Ureter (tissue), 1 donor: ENCODE results near the gene RINT1. TPM values are rescaled to one million over a fixed set of nuclear protein-coding genes. Genes with fewer than 3 reads are reported as not detected.
"Not testable (repeated sequence)": the region's sequence is repeated elsewhere in the genome, so short reads cannot be mapped to it uniquely, and the experiment has no call there.

Experiments
- DNase-seq: peaks from one replicate; pipeline ENCODE4 v3.0.0-alpha.2; 2020; ENCODE audit warnings: low spot score
- total RNA-seq: library from RNA; stranded (reverse); gene quantifications from one replicate; pipeline ENCODE4 v1.2.4, GENCODE V29; 2023
- donor health status: DM: yes; HTN: yes; CAD: no.

RINT1 gene
- total RNA-seq, 1 donor from 2014 or later = 17.2 TPM

DNA sequence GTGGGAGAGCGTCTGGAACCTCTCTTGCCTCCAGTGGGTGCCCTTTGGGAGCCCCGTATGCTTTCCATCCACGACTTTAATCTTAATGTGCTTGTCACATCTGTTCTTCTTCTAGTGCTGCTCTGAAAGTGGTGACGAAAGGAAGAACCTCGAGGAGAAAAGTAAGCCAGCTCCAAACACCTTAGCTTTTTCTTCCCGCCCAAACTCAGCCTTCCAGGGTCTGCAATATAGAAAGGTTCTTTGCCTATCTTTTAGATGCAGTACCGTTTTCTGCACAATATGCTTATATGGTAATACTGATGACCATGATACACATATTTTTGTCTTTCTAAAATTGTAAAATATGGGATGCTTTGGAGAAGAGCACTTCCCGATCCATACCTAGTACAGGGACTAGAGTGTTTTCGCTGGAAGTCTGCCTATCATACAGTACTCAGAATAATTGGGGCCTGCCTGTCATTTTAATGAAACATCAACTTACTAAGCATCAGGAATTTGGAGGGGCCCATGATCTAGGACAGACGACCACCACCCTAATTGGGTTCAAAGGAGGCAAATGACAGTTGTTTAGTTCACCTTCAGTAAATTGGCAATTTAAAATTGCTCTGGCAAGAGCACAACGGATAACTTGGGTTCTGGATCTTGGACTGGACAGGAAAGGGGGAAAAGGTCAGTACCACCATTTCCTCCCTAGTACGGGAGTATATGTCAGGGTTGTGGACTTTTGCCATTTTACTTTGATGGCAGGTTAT is 884 bp downstream of the RINT1 start:
- DNase-seq = no peak

DNA sequence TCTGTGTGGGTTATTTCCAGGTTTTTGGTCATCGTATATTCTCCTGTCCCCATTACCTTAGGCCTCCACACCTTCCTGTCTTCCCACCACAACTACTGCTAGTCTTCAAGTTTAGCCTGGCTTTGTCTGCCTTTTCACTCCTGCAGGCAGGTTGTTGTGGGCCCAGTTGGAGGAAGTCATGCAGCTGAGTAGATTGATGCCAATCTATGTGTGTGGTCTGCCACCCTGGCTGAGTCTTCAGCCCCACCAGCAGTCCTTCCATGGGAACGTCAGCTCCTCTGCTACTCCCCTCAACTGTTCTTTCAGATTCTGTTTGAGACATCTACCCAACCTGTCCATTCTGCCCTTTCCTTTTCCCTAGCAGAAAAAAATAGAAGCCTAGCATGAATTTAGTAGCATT is 6.3 kb downstream of the RINT1 start:
- no peak for DNase-seq

DNA sequence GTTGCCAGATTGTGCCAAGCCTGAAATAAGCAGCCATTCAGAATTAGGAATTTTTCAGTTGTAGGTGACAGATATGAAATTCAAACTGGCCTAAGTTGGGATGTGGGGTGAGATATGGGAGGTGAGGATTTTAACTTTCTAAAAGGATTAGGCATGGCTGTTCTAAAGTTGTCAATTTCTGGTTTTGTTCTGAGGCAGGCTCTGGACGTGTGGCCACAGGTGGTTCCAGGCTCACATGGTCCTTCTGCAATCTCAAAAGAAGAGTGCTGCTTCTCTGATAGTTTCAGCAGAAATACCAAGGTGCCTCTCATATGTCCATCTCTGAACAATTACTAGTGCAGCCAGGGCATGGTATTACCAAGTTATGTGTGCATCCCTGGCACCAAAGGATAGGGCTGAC is 27.9 kb downstream of the RINT1 start:
- DNase-seq = no peak

DNA sequence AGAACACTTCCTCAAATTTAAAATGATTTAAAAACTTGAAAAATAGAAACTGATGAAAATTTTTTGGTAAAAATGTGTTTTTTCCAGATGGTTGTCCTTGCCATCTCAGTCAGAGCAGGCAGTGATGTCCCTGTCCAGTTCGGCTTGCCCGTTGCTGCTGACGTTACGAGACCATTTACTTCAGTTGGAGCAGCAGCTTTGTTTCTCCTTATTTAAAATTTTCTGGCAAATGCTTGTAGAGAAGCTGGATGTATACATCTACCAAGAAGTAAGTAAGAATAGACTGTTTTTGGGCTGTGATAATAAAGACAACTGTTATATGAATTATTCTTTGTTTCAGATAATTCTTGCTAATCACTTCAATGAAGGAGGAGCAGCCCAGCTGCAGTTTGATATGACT is 33.2 kb downstream of the RINT1 start:
- DNase-seq = no peak

DNA sequence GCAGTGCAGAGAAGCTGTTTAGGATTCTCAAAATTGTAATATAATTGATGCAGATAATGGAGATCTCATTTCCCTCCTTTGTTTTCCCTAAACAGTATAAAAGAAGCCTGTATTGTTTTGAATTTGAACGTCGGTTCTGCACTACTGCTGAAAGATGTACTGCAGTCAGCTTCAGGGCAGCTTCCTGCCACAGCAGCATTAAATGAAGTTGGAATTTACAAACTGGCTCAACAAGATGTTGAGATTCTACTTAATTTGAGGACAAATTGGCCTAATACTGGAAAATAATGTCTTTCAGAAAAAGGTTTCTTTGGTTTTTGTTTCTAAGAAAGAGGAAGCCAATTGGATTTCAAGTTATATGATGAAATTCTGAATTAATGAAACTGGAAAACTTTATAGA is 35.0 kb downstream of the RINT1 start:
- DNase-seq = no peak

DNA sequence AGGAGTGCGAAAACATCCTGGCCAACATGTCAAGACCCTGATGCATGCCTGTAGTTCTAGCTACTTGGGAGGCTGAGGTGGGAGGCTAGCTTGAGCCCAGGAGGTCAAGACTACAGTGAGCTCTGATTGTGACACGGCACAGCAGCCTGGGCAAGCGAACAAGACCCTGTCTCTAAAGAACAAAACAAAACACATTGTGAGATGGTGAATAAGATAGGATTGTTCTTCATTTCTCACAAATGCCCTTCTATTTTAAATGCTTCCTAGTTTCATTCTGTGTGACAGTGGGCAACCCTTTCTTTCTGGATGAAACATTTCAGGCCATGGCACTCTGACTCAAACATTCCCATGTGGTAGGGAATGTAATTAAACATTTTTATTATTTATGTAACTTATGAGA is 35.8 kb downstream of the RINT1 start:
- DNase-seq = no peak

DNA sequence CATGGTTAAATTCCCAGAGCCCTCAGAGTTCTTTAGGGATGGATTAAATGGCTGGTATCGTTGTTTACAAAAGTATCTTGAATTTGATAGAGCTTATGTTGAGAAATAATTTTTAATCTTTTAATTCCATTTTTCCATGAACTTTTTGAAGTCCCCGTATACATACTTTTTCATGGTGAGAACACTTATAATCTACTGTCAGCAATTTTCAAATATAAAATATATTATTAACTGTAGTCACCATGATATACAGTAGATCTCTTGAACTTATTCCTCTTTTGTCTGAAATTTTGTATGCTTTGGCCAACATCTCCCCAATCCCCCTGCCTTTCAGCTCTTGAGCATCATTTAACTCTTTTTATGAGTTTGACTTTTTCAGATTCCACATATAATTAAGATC is 39.9 kb downstream of the RINT1 start:
- DNase-seq = no peak

DNA sequence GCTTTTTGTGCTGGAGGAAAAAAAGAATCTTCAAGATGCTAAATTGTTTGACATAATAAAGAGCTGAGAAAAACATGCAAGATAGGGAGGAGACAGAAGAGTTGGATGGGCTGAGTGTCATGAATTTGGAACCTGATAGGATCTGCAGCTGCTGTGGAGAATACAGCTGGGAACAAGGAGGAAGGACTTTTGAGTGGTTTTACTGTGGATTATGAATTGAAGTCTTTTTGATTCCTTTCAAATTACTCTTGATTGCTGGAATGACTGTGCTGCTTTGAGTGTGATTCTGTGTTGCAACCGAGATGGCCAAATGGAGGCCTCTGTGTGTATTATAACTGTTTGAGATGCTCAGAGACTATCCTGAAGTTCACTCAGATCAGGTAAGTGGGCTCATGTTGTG is 45.2 kb downstream of the RINT1 start:
- no peak for DNase-seq

DNA sequence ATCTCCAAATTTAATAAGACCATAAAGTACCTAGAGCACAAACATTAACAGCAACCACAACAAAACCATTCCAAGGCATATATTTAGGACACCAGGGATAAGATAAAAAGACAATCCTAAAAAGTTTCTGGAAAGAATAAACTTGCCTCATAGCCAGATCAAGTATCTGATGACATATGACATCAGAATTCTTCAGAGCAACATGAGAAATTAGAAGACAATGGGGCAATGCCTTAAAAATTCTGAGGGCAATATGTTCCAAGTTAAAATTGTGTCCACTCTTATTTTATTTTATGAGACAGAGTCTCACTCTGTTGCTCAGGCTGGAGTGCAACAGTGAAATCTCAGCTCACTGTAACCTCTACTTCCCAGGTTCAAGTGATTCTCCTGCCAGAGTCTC is 46.5 kb downstream of the RINT1 start:
- no peak for DNase-seq

DNA sequence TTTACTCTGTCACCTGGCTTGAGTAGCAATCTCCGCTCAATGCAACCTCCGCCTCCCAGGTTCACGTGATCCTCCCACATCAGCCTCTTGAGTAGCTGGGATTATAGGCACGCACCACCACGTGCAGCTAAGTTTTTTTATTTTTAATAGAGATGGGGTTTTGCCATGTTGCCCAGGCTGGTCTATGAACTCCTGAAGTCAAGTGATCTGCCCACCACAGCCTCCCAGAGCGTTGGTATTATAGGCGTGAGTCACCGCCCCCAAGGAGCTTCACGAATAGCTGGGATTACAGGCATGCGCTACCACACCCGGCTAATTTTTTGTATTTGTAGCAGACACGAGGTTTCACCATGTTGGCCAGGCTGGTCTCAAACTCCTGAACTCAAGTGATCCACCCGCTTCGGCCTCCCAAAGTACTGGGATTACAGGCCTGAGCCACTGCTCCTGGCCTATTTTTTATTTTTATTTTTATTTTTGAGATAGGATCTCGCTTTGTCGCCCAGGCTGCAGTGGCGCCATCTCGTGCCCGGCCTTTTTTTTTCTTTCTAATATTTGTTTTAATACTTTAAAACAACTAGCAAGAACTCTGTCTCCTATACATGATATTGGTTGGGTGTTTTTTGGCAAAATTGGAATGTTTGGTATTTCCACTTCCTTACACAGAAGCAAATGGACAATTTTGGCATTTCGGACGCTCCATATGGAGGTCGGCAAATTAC is 48.2 kb downstream of the RINT1 start:
- DNase-seq = no peak

DNA sequence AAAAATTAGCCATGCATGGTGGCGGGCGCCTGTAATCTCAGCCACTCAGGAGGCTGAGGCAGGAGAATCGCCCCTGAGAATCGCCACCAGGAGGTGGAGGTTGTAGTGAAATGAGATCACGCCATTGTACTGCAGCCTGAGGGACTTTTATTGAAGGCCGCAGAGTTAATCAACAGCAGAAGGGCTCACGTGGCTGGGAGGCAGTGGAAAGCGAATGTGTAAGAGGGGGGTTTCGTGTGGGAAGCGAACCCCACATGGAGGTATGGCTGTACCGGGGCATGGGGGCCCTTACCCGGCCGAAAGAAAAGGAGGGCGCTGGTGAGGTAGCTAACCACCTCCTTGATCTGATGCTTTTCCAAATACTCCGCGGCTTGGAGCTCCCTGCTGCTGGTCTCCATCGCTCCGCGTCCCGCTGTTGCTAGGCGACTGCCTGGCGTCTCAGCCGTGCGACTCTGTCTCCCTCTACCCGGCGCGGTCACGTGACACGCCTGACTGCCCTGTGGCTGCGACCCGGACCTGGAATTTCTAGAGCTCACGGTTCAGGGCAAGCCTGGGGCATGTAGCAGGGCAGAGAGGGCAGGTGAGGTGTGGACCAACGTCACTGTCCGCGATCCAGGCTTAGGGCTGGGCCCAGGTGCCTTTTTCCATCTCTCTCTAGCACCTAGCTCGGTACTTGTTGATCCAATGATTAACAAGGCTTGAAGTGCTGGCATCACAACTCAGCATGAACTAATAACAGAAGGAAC is 49.2 kb downstream of the RINT1 start, which contains the start of gene EFCAB10:
TSS of gene EFCAB10 (minus strand) at position 428 of the 746 bp plus-strand sequence. CDS start at position 398, 30 bp downstream.
- peak; percentile 47 for DNase-seq

DNA sequence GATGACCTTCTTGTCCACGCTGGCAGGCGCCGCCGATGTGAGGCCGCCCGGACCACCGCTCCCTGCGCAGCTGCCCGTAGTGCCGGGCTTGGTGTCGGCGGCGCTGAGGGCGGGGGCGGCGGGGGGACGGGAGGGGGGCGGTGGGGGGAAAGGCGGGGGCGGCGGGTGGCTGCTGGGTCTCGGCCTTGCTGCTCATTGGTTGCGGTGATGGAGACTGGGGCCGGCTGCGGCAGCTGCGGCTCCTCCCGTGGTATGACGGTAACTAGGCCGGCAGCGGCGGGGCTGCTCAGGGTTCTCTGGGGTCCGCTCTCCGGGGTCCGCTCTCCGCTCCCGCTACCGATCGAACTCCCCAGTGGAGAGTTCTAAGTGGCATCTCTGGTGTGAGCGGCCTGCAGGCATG is 51.1 kb downstream of the RINT1 start:
- DNase-seq = no peak

DNA sequence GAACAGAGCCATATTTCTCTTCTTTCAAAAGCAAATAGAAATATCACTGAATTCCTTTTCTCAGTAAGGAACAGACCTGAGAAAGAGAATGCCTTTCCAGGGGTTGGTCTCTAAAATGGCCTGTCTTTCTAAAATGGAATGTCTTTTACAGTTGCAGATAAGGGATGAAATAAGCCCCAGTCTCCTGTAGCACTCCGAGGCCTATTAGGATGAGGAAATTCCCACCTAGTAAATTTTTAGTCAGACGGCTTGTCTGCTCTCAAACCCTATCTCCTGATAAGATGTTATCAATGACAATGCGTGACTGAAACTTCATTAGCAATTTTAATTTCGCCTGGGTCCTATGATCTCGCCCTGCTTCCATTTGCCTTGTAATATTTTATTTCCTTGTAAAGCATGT is 52.2 kb downstream of the RINT1 start:
- no peak for DNase-seq

DNA sequence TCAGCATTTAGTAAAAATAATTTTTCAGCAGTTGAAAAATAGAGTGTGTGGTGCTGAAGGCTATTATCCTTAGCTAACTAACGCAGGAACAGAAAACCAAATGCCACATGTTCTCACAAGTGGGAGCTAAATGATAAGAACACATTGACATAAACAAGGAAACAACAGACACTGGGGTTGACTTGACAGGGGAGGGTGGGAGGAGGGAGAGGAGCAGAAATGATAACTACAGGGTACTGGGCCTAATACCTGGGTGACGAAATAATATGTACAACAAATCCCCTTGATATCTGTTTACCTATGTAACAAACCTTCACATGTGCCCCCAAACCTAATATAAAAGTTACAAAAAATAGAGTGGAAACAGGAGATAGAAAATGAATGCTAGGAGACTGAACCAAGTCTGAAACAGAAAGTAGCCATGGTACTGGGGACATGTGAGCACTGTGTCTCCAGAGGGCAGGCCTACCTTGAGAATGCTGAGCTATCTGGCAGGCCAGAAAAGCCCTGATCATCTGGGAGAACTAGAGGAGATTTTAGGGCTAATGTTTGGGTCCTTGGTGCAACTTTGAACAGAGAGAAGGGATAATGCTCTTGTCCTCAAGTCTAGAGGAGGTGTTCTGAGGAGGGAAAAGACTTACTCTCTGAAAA is 54.0 kb downstream of the RINT1 start:
- DNase-seq = no peak

DNA sequence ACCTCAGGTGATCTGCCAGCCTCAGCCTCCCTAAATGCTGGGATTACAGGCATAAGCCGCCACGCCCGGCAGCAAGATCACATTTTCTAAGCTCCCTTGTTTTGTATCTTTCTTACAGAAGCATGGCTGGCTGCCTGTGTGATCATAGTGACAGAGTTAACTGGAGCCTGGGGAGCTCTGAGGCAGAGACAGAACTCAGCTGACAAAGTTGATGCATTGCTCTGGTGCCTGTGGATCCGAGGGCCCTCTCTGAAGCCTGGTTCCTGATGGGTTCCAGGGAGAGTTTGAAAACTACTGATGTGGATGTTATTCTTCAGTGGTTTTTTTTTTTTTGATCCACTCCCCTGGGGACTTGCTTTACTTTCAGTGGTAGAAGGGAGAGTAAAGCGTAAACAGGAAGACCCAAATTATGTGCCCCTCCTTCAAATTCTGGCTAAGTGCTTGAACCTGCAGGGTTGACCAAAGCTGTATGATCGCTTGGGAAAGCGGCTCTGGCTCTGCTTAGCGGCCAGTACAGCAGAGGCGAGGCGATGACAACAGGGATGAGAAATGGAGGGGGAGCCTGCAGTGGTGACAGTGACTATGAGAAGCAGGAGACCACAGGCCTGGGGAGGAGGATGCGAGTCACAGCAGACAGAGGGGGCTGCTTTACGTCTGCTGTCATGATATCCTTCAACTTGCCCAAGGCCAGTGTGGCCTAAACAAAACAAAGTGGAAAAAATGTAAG is 56.1 kb downstream of the RINT1 start:
- DNase-seq = no peak

DNA sequence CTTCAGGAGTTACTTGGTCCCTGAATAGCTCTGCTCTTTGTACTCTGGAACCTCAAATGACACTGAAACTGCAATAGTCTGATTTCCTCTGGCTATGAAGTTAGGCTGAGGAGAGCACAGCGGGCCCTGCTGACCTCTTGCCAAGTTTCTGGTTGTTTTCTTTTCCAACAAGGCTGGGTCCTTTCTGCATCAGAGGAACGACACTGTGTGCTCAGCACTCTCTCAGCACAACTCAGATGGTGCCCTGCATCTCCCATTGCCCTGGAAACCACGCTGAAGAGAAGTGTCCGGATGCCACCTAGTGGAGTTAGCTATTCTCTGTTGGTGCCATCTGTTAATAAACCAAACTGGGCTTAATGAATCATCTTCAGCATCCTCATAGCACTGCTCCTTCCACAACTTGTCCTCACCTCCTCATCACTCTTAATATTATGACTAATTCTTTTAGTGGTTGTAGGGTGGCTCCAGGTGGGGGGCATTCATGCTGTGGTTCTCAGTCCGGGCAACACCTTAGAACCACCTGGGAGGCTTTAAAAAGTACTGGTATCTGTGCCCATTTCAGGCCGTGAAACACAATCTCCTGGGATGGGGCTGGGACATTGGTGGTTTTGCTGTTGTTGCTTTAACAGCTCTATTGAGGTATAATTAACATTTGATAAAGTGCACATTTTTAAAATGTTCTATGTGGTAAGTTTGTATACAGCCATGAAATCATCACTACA is 57.5 kb downstream of the RINT1 start:
- DNase-seq = peak; percentile 53

DNA sequence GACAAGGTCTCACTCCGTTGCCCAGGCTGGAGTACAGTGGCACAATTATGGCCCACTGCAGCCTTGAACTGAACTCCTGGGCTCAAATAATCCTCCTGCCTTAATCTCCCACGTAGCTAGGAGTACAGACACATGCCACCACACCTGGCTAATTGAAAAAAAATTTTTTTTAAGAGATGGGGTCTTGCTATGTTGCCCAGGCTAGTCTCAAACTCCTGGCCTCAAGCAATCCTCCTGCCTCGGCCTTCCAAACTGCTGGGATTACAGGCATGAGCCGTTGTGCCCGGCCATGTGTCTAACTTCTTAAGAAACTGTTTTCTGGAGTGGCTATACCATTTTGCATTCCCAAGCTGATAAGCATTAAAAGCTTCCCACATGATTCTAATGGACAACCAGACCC is 58.8 kb downstream of the RINT1 start:
- no peak for DNase-seq

DNA sequence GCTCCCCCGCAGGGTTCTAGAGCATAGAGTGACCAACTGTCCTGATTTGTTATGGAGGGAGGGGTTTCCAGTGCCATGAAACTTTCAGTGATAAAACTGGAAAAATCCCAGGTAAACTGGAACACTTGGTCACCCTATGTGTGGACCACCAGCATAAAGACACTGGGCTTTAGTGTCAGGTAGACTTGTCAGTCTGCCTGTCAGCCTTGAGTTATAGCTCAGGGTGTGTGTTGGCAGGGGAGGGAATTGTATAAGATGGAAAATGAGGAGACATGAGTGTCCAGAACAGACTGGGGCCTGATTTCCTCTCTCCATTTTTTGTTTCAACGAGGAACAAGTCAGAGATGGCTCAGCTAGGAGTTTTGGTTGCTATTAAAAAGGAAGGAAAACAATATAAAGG is 59.5 kb downstream of the RINT1 start:
- no peak for DNase-seq

DNA sequence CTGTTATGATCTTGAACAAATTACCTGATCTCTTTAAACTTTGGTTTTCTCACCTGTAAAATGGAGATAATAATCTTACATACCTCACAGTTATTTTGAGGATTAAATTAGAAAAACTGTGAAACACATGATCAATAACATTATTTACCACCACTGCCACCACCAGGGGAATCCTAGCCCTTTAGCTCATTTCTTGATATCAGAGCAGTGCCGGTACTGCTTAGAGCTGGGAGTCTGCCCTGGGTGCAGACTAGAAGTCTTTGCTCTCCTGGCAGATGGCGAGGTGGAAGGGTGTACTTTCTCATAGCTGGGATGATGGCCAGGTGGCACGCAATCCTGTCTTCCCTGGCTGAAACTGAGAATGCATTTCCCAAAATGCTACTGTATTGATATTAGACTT is 62.0 kb downstream of the RINT1 start:
- DNase-seq = no peak

DNA sequence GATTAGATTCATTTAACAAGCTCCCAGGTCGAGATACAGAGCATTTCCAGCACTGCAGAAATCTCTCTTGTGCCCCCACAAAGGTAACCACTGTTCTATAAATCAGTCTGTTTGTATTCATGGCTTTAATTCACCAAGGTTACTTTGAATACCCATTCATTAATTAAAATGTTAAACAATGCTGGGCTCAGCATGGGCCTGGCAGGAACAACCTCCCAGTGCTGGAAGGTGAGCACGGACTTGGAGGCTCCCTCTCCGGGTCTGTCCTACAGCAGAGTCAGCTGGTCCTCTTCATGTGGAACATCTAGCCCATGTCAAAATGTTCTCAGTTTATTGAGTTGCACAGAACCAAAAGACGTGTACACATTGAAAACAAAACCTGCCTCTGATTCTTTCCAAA is 64.9 kb downstream of the RINT1 start:
- no peak for DNase-seq

DNA sequence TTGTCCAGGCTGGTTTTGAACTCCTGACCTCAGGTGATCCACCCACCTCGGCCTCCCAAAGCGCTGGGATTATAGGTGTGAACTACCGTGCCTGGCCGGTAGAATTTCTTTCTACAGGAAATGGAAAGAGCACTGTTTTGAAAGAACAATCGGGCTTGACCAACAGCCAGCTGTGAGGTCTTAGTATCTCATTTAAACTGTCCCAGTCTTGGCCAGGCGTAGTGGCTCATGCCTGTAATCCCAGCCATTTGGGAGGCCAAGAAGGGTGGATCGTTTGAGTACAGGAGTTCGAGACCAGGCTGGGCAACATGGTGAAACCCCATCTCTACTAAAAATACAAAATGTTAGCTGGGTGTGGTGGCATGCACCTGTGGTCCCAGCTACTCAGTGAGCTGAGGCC is 67.1 kb downstream of the RINT1 start:
- DNase-seq = not testable (repeated sequence)
